ENCODE measurements around the gene ATG4B. TPM values are rescaled to one million over a fixed set of nuclear protein-coding genes. Genes with fewer than 3 reads are reported as not detected.

The ATG4B gene
- total RNA-seq, 2 donors from 2014 or later: 103 to 107 TPM

DNA sequence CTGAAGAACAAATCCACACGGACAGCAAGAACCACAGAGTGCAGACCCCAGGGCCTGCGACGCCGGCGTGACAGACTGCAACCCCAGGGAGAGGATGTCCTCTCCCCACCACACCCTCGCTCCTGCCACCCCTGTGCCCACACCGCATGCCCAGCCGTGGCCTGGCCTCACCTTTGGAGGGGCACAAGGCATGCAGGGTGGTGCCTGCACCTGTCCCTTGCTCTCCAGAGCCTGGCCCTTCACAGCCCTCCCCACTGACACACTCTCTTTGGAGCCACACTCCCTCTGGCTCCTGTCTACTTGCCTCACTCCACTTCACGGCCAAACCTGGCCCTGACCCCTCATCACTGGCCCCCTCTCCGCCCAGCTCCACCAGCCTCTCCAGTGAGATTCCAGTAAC is 9.8 kb upstream of the ATG4B start:
- DNase-seq (ENCODE audit: low spot score in 2 of 2): no peak
- ATAC-seq: no peak
- H3K36me3 Mint-ChIP-seq: peaks cover 3 to 6% of the 10 kb centered on the region in 2 donors
- no peaks in the 10 kb centered on the region for H3K9me3 Mint-ChIP-seq
- peak overlapping the region in 1 of 2 donors; percentile 6 for H3K27ac Mint-ChIP-seq

DNA sequence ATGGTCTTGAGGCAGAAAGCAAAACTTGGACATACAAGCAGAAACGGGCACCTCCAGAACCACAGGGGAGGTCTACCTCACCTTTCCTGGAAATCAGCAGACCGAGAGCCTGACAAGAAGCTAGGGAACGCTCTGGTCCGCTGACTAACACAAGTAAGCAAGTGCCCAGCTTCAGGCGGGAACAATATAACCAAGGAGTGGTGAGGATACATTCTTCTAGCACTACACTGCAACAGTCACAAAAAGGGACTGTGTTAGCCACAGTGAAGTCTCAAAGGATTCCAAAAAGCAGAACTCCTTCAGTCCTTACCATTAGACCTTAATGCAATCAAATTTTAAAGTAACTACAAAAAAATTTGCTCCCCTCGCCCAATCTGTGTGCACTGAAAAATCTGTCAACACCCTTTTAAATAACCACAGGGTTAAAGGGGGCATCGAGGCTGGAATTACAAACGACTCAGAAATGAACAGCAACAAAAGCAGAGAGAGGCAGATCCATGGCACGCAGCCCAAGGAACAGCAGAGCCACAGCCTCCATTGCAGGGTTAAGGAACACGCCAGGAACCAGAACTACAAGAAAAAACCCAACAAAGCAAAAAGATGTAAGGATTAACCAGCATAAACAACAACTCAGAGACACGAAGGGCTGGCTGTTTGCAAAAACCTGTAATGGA is 7.6 kb upstream of the ATG4B start:
- H3K36me3 Mint-ChIP-seq: peaks cover 13 to 19% of the 10 kb centered on the region in 2 donors
- no peak for ATAC-seq

DNA sequence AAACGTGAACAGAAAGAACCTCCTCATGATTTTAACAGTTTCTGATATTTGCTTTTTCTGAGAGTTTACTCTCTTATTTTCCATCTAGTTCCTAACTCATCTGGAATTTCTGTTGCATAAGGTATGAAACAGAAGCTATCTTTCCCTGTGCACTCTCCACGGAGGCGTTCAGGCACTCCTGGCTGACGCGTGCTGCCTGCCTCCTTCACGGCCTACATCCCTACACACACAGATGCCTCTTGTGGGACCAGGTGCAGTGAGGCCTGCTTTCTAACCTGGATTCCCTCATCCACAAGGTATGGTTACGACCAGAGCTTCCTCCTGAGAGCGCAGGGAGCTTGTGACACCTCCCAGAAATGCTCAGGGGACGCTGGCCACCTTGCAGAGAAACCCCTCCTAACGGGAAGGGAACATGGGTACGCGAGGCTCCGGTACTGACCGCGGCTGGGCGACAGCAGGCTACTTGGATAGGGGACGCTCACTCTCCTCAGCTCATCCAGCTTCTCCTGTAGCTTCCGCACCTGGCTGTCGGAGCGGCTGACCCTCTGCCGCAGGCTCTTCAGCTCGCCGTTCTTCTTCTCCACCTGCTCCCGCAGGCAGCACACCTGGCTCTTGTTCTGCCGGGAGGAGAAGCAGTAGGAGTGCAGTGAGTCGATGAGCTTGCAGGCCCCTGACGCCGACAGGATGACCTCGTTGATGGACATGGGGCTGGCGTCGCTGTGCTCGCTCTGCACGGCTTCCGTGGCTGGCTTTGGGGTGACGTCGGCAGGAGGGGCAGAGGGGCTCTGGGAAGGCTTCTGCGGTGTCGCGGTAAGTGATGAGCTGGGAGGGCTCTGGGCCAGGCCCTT is 4.8 kb upstream of the ATG4B start:
- H3K36me3 Mint-ChIP-seq: peaks cover 13 to 22% of the 10 kb centered on the region in 2 donors
- peak overlapping the region in 1 of 2 donors; percentile 55 for H3K27ac Mint-ChIP-seq
- ATAC-seq (no peak), DNase-seq (ENCODE audit: low spot score in 2 of 2) (no peak)
- H3K9me3 Mint-ChIP-seq: no peaks in the 10 kb centered on the region

More for the DNA sequence above, 7.6 kb upstream of the ATG4B start:
- H3K27ac Mint-ChIP-seq: peak overlapping the region in 1 of 2 donors; percentile 44
- no peak for DNase-seq (ENCODE audit: low spot score in 2 of 2)
- H3K9me3 Mint-ChIP-seq: no peaks in the 10 kb centered on the region

DNA sequence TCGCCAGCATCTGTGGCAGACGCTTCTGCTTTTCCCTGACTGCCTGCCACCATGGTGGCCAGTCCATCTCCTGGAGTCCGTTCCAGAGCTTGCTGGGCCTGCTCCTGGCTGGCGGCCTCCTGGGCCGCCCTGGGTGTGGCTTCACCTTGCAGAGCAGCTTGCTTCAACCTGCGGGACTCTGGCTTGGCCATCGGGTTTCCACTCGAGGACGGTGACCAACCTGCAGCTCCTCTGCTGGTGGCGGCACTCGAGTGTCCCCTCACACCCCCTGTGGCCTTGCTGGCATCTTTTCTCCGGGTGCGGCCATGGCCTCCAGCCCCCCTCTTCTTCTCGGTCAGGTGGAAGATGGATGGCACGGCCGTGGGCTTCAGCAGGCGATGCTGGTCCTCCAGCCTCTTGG is 3.9 kb upstream of the ATG4B start:
- DNase-seq (ENCODE audit: low spot score in 2 of 2) (no peak), ATAC-seq (no peak)
- no peaks in the 10 kb centered on the region for H3K9me3 Mint-ChIP-seq
- H3K36me3 Mint-ChIP-seq: peaks cover 19 to 22% of the 10 kb centered on the region in 2 donors
- H3K27ac Mint-ChIP-seq: no peak overlapping the region

DNA sequence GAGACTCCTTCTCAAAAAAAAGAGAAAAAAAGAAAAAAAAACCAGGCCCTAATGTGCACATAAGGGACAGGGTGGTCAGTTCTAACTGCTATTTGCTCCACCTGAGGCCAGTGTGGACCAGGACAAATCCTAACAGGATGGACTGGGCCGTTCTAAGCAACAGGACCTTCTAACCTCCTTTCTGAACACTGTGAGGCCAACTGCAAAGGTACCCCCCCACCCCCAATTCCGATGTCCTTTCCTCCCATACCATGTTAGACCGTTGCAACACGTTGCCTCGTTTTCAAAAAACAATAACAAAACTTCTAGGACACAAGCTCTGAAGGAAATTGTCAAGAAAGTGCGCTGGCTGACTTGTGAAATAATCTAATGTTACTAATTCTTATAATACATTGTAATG is 1.7 kb upstream of the ATG4B start:
- ATAC-seq: no peak
- peaks cover 0 to 3% of the 10 kb centered on the region in 2 donors for H3K9me3 Mint-ChIP-seq
- H3K36me3 Mint-ChIP-seq: peaks cover 22 to 41% of the 10 kb centered on the region in 2 donors
- DNase-seq (ENCODE audit: low spot score in 2 of 2): no peak
- peak overlapping the region; percentile 61 for H3K27ac Mint-ChIP-seq

DNA sequence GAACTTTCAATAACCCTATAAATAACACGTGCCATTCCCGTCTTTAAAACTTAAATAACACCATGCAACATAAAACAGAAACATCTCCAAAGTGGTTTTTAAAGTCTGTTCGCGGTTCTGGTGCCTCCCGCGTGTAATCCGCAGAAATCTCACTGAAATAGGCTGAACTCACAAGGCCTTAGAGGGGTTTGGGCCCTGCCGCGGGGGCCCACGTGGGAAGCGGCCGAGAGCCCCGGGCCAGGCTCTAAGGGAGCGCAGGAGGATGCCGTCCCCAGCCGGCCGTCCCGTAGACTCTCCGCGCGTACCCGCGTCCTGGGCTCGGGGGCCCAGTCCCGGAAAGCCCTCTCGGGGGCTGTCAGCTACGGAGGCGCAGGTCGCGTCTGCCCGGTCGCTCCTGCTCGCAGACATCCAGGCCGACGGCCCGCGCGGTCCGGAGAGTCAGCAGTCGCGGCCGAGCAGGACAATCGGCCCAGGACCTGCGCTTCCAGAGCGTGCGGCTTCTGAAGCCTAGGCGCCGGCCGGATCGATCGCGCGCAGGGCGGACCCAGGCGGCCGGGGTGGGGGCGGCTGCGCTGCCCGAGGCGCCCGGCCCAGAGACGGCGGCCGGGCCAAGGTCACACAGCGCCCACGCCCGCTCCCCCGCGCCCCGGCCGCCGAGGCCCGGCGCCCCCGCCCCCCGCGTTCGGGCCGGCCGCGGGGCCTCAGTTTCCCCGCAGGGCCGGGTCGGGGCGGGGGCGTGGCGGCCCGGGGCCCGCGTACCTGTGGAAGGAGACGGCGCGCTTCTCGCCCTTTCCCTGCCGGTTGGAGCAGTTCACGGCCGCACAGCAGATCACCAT is 1.1 kb upstream of the ATG4B start:
- H3K9me3 Mint-ChIP-seq: peaks cover 0 to 3% of the 10 kb centered on the region in 2 donors
- peak; percentile 37 to 51 for ATAC-seq
- peak overlapping the region; percentile 61 for H3K27ac Mint-ChIP-seq
- DNase-seq (ENCODE audit: low spot score in 2 of 2): peak in 1 of 2 donors; percentile 53
- peaks cover 22 to 42% of the 10 kb centered on the region in 2 donors for H3K36me3 Mint-ChIP-seq

DNA sequence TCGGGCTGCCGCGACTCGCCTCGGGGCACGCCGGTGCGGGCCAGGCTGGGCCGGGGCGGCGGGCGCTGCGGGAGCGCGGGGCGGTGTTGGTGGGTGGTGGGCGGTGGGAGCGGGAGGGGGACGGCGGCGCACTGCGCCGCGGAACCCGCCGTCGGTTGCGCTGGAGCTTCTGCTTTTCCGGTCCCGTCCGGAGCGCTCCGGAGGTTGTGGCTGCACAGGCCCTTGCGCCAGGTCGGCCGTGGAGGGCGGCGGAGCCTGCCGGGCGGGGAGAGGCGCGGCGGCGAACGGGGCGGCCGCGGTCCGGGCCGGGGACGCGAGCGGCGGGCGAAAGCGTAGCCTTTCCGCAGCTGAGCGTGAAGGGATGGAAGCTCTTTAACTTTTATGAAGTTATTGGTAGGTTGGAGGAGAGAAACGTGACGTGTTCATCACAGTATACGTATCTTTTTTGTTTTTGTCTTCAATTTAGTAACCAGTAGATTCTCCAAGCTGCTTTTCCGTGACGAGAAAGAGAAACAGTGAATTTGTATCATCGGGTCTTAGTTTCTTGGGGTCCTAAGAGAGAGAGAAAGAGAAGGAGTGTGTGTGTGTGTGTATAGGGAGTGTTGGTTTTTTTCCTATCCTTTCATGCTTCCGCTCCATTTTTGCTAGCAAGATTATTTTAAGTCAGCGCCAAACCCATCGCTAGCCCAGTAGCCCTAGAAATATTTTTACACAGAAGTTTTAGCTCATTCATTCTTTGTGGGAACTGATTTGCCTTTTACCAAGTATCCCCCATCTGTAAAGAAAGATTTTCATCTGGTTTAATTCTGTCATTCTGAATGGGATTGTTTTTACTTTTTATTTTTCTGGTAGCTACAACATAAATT is 535 bp downstream of the ATG4B start:
- DNase-seq (ENCODE audit: low spot score in 2 of 2) (no peak), ATAC-seq (peak; percentile 41 to 49)
- Mint-ChIP-seq H3K36me3 (peaks cover 17 to 35% of the 10 kb centered on the region in 2 donors), H3K27ac (peak overlapping the region; percentile 84 to 97), H3K9me3 (peaks cover 0 to 3% of the 10 kb centered on the region in 2 donors)

DNA sequence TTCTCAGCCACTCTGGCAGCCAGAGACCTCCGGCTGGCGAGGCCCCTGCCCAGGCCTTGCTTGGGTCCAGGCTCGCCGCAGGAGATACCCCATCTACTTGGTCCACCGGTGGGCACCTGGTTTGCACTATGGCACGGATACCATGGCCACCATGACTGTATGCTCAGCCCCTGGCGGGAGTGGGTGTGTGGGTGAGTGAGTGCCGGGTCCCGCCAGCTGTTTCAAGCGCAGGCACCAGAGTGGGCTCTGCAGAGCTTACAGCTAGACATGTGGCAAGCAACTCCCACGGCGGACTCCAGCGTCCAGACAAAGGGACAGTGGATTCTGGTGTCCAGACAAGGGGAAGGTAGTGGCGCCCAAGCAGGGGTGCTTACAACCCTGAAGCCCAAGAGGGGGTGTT is 1.4 kb downstream of the ATG4B start:
- peaks cover 11 to 29% of the 10 kb centered on the region in 2 donors for H3K36me3 Mint-ChIP-seq
- H3K9me3 Mint-ChIP-seq: peaks cover 0 to 3% of the 10 kb centered on the region in 2 donors
- no peak for DNase-seq (ENCODE audit: low spot score in 2 of 2)
- H3K27ac Mint-ChIP-seq: peak overlapping the region; percentile 84 to 97
- no peak for ATAC-seq

DNA sequence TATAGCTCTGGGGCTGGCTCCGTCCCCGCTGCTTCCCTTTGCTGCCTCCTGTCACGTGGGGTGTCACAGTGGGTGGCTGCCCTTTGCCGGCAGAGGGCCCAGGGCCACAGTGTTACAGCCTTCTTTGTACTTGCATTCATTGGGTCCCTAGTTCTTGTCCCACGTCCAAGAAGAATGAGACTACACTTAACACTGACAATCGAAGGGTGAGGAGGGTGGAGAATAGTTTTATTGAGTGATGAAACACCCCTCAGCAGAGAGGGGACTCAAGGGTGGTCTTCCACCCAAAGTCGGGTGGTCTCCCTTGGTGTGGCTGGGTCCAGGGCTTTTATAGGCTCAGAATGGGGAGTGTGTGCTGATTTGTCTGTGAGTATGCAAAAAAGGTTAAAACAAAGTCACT is 1.9 kb downstream of the ATG4B start:
- no peak for ATAC-seq
- H3K9me3 Mint-ChIP-seq: peaks cover 0 to 3% of the 10 kb centered on the region in 2 donors
- DNase-seq (ENCODE audit: low spot score in 2 of 2): no peak
- H3K36me3 Mint-ChIP-seq: peaks cover 11 to 29% of the 10 kb centered on the region in 2 donors
- peak overlapping the region; percentile 76 to 82 for H3K27ac Mint-ChIP-seq

DNA sequence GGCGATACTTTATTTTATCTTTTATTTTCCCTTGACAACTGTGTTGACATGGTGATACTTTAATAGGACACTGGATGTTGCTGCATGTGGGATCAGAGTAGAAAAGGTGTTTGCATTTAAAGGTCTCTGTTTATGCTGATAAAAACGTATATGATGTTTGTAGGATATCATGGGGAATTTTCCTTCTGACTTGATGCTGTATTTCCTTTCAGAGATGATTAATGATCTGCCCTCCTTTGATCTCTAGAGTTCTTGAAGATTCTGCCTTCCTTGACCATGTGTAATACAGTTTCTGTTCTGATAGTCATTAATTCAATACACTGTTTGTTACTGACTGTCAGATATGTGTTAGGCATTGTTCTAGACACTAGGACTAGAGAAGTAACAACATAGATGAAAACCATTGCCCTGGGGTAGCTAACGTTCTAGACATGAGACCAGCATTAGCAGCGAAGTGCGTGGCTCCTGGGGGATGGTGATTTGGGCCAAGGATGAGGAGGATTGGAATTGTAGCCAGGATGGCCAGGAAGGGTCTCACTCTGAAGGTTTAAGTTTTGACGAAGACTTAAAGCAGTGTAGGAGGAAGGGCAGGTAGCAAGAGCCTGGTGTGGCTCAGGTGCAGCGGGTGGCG is 2.8 kb downstream of the ATG4B start:
- H3K9me3 Mint-ChIP-seq: peaks cover 0 to 3% of the 10 kb centered on the region in 2 donors

DNA sequence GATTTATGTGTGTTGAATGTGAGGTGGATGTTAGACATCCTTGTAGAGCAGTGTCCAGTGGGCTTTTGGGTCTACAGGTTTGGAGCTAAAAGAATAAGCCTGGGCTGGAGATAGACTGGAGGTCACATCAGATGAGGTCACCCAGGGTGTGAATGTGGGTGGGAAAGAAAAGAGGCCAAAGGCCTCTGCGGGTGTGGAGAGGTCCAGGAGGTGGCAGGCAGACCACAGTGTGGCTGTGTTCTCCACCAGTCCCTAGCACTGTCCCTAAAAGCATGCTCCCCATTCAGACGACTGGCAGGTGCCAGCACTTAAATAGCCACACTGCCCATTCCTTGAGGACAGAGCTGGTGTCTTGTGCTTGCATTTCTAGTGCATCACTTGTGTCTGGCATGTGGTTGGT is 4.1 kb downstream of the ATG4B start:
- Mint-ChIP-seq H3K27ac (peak overlapping the region in 1 of 2 donors; percentile 2), H3K36me3 (peaks cover 5 to 29% of the 10 kb centered on the region in 2 donors), H3K9me3 (peaks cover 0 to 3% of the 10 kb centered on the region in 2 donors)
- no peak for ATAC-seq
- no peak for DNase-seq (ENCODE audit: low spot score in 2 of 2)

More for the DNA sequence above, 2.8 kb downstream of the ATG4B start:
- peak; percentile 11 to 19 for ATAC-seq
- H3K36me3 Mint-ChIP-seq: peaks cover 5 to 29% of the 10 kb centered on the region in 2 donors
- DNase-seq (ENCODE audit: low spot score in 2 of 2): no peak
- H3K27ac Mint-ChIP-seq: peak overlapping the region; percentile 76 to 82

DNA sequence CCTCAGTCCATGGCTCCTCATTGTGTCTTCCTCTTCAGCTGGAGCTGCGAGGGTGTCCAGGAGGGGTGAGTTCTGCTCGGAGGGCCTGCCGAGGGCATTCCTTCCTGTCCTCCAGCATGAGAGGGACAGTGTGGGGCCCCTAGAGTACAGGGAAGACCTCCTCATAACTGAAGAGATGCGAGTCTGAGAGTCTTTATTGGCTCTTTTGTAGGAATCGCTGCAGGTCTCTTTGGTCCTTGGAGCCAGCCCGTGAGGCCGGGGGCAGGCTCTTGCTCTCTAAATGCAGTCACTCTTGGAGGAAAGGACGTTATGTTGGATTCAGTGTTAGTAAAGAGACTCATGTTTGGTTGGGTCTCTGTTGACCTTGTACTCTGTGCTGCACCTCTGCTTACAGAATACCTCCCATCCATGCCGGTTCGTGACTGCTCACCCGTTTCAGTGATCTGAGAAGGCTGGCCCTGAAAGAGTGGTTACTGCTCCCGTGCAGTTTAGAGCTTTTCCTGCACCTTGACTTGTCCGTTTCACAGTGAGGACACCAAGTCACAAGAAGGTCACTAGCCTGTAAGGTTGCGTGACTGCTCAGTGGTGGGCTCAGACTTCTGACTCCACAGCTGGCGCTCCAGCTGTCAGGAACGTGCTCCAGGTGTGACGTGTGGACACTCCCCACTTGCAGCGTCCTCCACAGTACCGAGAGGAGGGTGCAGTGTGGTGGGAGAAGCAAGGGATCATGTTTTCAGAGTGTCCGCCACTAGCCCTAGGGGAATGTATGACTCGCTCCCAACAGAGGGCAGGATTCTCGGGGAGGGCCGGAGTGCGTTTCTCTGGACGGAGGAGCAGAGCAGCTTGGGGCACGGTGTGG is 7.8 kb downstream of the ATG4B start:
- ATAC-seq: no peak
- no peak for DNase-seq (ENCODE audit: low spot score in 2 of 2)
- Mint-ChIP-seq H3K36me3 (peaks cover 0 to 6% of the 10 kb centered on the region in 2 donors), H3K27ac (no peak overlapping the region), H3K9me3 (peaks cover 0 to 2% of the 10 kb centered on the region in 2 donors)

DNA sequence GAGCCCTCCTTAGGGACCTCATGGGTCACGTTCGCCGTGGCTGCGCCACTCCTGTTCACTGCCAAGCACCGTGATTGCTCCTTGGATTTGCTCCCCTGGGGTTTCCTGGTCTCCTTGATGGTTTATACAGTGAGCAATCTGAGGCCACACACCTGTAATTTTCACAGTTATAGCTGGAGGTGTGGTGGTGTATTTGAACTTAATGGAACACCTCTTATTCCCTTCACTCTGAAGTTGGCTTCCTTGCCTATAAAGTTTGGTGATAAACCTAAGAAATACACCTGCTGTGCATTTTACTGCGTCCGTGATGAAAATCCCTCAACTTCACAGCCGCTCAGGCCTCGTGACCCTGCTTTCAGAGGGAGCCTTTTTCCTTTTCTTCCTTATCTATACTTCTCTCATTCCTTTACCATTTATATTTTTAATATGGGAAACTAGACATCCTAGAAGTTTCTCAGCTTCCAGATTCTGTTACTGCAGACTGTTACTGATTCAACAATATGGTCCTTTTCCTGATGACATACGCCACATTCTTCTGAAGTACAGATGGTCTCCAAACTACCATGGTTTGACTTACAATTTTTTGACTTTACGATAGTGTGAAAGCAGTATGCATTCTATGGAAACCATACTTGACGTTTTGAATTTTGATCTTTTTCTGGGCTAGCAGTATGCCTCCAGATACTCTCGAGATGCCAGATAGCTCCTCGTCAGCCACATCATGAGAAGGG is 8.6 kb downstream of the ATG4B start:
- DNase-seq (ENCODE audit: low spot score in 2 of 2) (no peak), ATAC-seq (no peak)
- H3K27ac Mint-ChIP-seq: no peak overlapping the region
- no peaks in the 10 kb centered on the region for H3K9me3 Mint-ChIP-seq
- H3K36me3 Mint-ChIP-seq: no peaks in the 10 kb centered on the region

DNA sequence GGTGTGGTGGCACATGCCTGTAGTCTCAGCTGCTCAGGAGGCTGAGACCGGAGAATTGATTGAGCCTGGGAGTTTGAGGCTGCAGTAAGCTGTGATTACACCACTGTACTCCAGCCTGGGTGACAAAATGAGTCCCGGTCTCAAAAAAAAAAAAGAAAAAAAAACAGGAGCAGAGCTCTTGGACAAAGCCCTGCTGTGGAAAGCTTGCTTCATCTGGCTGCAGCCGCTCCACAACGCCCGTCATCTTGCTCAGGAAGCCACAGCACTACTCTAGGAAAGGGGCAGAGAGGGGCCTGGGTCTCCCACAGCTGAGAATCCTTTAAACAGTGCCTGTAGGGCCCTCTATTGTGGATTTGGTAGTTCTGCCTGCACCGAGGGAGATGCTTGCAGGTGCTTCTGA is 11.0 kb downstream of the ATG4B start:
- Mint-ChIP-seq H3K9me3 (no peaks in the 10 kb centered on the region), H3K27ac (no peak overlapping the region), H3K36me3 (no peaks in the 10 kb centered on the region)
- no peak for DNase-seq (ENCODE audit: low spot score in 2 of 2)
- ATAC-seq: no peak
